ENCODE results near the gene LILRB5. TPM values are rescaled to one million over a fixed set of nuclear protein-coding genes. Genes with fewer than 3 reads are reported as not detected.
"Not testable (repeated sequence)": the region's sequence is repeated elsewhere in the genome, so short reads cannot be mapped to it uniquely, and the experiment has no call there.

LILRB5 gene
- total RNA-seq, 1 donor from 2014 or later: not detected

- Mint-ChIP-seq H3K4me3 (ENCODE audit: unreplicated experiment) (no peak overlapping the region), H3K36me3 (ENCODE audit: low read depth) (peaks cover 25% of the 10 kb centered on the region), H3K27me3 (ENCODE audit: low read depth) (no peaks in the 10 kb centered on the region), H3K9me3 (ENCODE audit: low read depth) (no peaks in the 10 kb centered on the region), H3K4me1 (ENCODE audit: low read depth) (peaks cover 74% of the 10 kb centered on the region), H3K27ac (ENCODE audit: unreplicated experiment) (peak overlapping the region; percentile 85)
- DNase-seq (ENCODE audit: low spot score): no peak
- no peak for TF ChIP-seq CTCF (IDR thresholded peaks at IDR 0.05)
Measured at GRCh38 chr19:54207676-54207982, 49.4 kb downstream of the LILRB5 start.

GRCh38 chr19:54207193-54207592 lies 49.9 kb downstream of the LILRB5 start:
- peaks cover 79% of the 10 kb centered on the region for H3K4me1 Mint-ChIP-seq (ENCODE audit: low read depth)
- not testable (repeated sequence) for DNase-seq (ENCODE audit: low spot score); H3K4me3 Mint-ChIP-seq (ENCODE audit: unreplicated experiment); H3K27ac Mint-ChIP-seq (ENCODE audit: unreplicated experiment); H3K27me3 Mint-ChIP-seq (ENCODE audit: low read depth); H3K9me3 Mint-ChIP-seq (ENCODE audit: low read depth)
- peaks cover 27% of the 10 kb centered on the region for H3K36me3 Mint-ChIP-seq (ENCODE audit: low read depth)

DNA sequence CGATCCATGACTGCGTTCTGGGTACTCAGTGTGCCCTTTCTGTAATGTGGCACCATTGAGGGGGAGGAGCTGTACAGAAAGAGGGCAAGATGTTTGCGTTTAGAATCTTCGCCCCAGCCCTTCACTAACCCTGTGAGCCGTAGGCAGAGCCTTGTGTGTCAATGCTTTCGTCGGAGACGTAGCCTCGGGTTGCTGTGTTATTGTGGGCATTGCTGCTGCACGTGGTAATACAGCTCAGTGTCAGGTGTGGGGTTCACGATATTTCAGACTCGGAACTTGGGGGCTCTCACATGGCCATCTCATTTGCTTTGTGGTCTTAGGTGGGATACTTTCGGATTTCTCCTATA lies 50.3 kb downstream of the LILRB5 start:
- Mint-ChIP-seq H3K36me3 (ENCODE audit: low read depth) (peaks cover 27% of the 10 kb centered on the region), H3K9me3 (ENCODE audit: low read depth) (no peaks in the 10 kb centered on the region), H3K27ac (ENCODE audit: unreplicated experiment) (no peak overlapping the region), H3K4me1 (ENCODE audit: low read depth) (peaks cover 83% of the 10 kb centered on the region), H3K27me3 (ENCODE audit: low read depth) (no peaks in the 10 kb centered on the region), H3K4me3 (ENCODE audit: unreplicated experiment) (no peak overlapping the region)
- no peak for DNase-seq (ENCODE audit: low spot score)
- TF ChIP-seq CTCF (IDR thresholded peaks at IDR 0.05): no peak

- H3K4me1 Mint-ChIP-seq (ENCODE audit: low read depth): peaks cover 88% of the 10 kb centered on the region
- peaks cover 28% of the 10 kb centered on the region for H3K36me3 Mint-ChIP-seq (ENCODE audit: low read depth)
- no peak for TF ChIP-seq CTCF (IDR thresholded peaks at IDR 0.05)
- no peaks in the 10 kb centered on the region for H3K9me3 Mint-ChIP-seq (ENCODE audit: low read depth)
- no peak overlapping the region for H3K4me3 Mint-ChIP-seq (ENCODE audit: unreplicated experiment)
- no peaks in the 10 kb centered on the region for H3K27me3 Mint-ChIP-seq (ENCODE audit: low read depth)
- no peak overlapping the region for H3K27ac Mint-ChIP-seq (ENCODE audit: unreplicated experiment)
- no peak for DNase-seq (ENCODE audit: low spot score)
Measured at GRCh38 chr19:54206030-54206830, 50.8 kb downstream of the LILRB5 start.

GRCh38 chr19:54204767-54205468 lies 52.2 kb downstream of the LILRB5 start:
- Mint-ChIP-seq H3K27me3 (ENCODE audit: low read depth) (no peaks in the 10 kb centered on the region), H3K9me3 (ENCODE audit: low read depth) (no peaks in the 10 kb centered on the region), H3K4me1 (ENCODE audit: low read depth) (peaks cover 79% of the 10 kb centered on the region), H3K36me3 (ENCODE audit: low read depth) (peaks cover 29% of the 10 kb centered on the region), H3K4me3 (ENCODE audit: unreplicated experiment) (peak overlapping the region; percentile 35), H3K27ac (ENCODE audit: unreplicated experiment) (no peak overlapping the region)
- no peak for TF ChIP-seq CTCF (IDR thresholded peaks at IDR 0.05)
- no peak for DNase-seq (ENCODE audit: low spot score)

All from chondrocyte (in vitro differentiated cells).